Stimulated activated naive CD4-positive, alpha-beta T cell (primary cell): ENCODE results near the gene CTNNA3.
"Not testable (repeated sequence)": the region's sequence is repeated elsewhere in the genome, so short reads cannot be mapped to it uniquely, and the experiment has no call there.

Experiments used
- DNase-seq, 6 experiments: peaks; one replicate each; lab custom pipeline; 2025; lab: John Stamatoyannopoulos, UW

CTNNA3 gene

DNA sequence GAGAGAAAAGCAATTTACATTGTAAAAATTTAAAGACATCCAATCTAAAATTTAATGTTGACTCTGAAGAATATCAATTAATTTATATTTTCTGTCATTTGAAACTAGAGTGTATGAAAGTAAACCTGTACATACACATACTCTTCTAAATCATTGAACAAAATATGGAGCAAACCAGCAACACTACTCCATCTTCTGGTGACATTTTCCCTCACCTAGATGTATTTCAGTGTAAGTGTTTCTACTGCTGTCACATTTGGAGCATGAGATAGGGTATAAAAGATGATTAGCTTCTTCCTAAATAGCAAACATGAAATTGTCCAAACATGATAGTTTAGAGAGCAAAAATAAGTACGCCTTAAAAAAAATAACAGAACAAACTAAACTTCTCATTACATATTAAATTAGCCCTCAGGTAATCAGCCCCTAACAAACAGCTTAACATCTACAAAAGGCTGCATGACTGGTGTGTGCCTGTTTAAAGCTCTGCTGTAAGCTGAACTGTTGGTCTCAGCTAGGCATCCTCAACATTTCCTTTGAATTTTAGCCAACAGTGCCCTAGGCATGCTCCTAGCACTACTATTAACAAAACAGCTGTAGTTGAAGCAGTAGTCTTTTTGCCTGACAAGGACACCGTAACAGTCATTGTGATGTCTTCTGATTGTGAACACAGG is 189.8 kb downstream of the CTNNA3 start:
- DNase-seq = no peak

- DNase-seq = no peak
Measured at GRCh38 chr10:67492317-67493019, 203.5 kb downstream of the CTNNA3 start.

- no peak for DNase-seq
Measured at GRCh38 chr10:67487906-67488619, 207.9 kb downstream of the CTNNA3 start.

DNA sequence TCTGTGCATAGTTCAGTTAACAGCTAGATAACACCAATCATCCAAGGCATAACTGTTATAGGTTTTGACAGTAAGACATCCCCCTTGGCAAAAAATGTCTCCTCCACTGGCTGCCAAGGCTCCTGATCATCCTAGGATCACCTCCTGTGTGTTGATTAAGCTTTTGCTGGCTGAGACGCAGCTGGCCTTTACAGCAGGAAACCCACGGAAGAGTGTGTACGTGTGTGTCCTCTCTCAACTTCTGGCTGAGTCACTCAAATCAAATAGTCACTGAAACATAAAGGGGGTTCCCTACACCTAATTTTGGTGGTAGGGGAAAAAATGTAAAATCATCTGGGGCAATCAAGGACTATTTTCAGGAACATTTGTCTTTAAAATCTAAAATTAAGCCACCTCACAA is 208.8 kb downstream of the CTNNA3 start:
- no peak for DNase-seq

- DNase-seq = no peak
Measured at GRCh38 chr10:67477868-67478267, 218.1 kb downstream of the CTNNA3 start.

- DNase-seq = no peak
Measured at GRCh38 chr10:67476201-67476600, 219.8 kb downstream of the CTNNA3 start.

GRCh38 chr10:67473850-67474633 is 222.0 kb downstream of the CTNNA3 start:
- no peak for DNase-seq

DNA sequence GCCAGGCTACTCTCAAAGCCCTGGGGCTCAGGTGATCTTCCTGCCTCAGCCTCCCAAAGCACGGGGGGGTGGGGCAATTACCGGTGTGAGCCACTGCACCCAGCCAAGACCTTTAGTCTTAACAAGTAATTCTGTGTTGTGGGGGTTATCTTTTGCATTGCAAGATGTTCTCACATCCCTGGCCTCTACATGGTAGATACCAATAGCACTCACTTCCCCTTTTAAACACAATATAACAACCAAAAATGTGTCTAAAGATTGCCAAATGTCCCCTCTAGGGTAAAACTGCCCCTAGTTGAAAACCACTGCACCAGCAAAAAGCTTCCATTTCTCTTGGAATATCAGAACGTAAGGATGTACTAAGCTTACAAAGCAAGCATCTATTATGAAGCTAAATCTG is 225.0 kb downstream of the CTNNA3 start:
- no peak for DNase-seq

DNA sequence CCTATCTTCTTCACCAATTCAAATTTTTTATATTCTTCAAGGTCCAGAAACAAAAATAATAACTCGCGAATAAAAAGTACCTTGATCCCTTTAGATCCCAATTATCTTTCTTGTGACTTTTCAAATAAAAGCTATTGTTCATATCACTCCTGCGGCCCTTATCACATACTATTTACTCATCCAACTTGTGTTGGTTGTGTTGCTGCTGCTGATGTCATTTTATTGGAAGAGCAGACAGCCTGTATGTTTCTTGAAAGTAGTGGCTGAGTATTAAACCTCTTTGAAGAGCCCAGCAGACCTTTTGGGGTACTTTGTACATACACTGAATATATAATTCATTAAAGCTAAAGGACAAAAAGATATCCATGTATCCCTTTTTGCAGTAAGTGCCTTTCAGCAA is 231.7 kb downstream of the CTNNA3 start:
- no peak for DNase-seq

- DNase-seq = no peak
Measured at GRCh38 chr10:67452892-67453291, 243.1 kb downstream of the CTNNA3 start.

GRCh38 chr10:67438605-67439304 is 257.2 kb downstream of the CTNNA3 start:
- DNase-seq = no peak

- DNase-seq = no peak
Measured at GRCh38 chr10:67433276-67433675, 262.7 kb downstream of the CTNNA3 start.

GRCh38 chr10:67402620-67403019 is 293.4 kb downstream of the CTNNA3 start:
- DNase-seq = no peak

GRCh38 chr10:67401711-67402110 is 294.3 kb downstream of the CTNNA3 start:
- no peak for DNase-seq

DNA sequence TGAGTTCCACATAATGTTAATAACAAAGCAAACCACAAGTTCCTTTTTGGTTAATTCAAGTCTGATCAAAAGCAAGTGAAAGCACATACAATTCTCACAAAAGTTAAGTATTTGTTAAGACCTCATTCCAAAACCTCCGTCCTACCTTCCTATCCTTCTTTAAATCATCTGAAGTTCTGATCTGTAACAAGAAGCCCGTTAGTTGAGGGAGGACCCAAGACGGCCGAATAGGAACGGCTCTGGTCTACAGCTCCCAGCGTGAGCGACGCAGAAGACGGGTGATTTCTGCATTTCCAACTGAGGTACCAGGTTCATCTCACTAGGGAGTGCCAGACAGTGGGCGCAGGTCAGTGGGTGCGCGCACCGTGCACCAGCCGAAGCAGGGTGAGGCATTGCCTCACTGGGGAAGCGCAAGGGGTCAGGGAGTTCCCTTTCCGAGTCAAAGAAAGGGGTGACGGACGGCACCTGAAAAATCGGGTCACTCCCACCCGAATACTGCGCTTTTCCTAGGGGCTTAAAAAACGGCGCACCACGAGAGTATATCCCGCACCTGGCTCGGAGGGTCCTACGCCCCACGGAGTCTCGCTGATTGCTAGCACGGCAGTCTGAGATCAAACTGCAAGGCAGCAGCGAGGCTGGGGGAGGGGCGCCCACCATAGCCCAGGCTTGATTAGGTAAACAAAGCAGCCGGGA is 309.0 kb downstream of the CTNNA3 start:
- not testable (repeated sequence) for DNase-seq

- no peak for DNase-seq
Measured at GRCh38 chr10:67386260-67386659, 309.7 kb downstream of the CTNNA3 start.

GRCh38 chr10:67385566-67385965 is 310.4 kb downstream of the CTNNA3 start:
- DNase-seq = no peak

DNA sequence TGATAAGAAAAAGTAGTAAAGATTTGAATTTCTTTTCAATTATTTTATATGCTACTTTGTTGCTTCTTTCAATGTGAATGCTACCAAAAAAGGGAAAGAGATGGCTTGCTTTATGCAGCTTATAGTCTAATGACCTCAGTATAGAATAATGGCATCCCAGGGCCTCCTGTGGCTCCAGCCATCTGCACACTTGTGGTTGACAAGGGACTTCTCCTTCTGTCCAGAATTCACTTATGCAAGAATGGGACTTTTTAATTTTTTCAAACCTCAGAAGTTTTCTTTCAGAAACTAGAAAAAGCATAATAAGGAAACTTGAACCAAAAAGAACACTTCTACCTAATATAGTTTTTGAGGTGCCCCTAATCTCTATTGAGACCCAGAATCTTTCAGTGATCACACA is 310.9 kb downstream of the CTNNA3 start:
- DNase-seq = no peak

DNA sequence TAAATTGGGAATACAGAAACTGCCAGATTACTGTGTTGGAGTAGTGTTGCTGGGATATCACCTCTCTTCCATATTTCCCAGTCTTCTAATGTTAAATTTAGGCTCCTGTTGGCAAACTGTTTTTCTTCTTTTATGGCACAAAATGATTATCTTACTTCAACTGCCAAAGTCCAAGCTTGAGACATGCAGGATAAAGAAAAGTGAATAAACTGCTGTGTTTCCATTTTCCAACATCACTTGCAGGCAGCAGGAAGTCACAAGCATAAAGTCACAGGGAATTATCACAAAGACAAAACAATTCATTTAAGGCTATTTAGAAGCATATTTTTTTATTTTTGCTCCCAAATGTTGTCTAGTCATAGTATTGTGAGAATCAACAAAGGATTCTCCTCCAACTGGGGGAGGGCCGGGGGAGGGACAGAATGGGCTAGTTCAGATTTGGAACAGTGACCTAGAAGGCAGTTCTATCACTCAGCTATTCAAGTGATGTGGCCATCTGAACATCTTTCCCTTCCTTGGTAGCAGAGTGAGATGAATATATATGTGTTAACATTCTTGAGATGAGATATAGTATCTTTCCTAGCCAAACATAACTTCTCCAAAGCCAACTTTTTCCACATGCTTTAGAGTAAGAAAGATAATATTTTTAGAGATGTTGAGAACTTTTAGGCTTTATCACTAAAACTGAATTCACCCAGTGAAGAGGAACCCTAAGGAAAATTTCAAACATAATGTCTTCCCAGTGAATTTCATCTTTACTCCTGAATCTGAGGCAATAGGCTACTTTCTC is 364.7 kb downstream of the CTNNA3 start:
- no peak for DNase-seq
